GM19351 (cell line): ENCODE results near the gene VAV1.
"Not testable (repeated sequence)": the region's sequence is repeated elsewhere in the genome, so short reads cannot be mapped to it uniquely, and the experiment has no call there.

Experiments used
- ATAC-seq: cut with Tn5 transposase; IDR thresholded peaks from one replicate; pipeline ENCODE4 v1.9.1; 2021; ENCODE audit warnings: mild to moderate bottlenecking, moderate library complexity; ENCODE audit not compliant: unreplicated experiment

Gene VAV1

DNA sequence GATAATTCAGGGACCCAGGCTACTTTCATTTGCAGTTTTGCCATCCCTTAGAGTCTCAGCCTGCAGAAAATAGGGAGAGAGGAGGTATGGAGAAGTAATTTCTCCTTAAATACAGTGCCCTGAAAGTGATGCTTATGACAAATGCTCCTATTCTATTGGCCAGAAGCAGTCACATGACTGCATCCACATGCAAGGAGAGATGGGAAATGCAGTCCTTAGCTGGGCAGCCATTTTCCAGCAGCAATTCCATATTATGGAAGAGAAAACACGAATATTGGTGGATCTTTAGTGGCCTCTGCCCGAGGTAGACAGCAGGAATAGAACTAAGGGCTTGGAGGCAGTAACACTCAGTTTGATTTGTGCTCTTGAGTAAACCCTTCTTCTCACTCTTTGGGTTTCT is 39.4 kb downstream of the VAV1 start:
- no peak for ATAC-seq

DNA sequence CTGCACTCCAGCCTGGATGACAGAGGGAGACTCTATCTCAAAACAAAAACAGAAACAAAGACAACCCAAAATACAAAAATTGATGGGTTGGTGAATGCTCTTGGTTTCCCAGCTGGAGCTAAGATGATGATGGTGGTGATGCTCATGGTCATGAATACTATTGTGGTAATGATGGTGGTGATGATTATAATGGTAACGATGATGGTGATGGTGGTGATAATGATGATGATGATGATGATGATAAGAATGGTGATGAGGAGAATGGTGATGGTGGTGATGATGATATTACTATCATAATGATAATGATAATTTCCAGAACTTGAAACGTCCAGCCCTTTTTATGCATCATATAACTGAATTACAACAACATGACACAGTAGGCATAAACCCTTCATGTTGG is 40.1 kb downstream of the VAV1 start:
- no peak for ATAC-seq

DNA sequence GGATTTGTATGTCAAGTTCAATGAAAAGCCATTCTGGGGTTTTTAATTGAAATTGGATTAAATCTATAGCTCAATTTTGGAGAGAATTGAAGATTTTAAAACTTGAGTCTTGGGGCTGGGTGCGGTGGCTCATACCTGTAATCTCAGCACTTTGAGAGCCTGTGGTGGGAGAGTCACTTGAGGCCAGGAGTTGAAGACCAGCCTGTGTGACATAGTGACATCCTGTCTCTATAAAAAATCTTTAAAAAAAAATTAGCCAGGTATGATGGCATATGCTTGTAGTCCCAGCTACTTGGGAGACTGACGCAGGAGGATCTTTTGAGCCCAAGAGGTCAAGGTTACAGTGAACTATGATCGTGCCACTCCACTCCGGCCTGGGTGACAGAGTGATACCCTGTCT is 41.2 kb downstream of the VAV1 start:
- ATAC-seq = no peak

DNA sequence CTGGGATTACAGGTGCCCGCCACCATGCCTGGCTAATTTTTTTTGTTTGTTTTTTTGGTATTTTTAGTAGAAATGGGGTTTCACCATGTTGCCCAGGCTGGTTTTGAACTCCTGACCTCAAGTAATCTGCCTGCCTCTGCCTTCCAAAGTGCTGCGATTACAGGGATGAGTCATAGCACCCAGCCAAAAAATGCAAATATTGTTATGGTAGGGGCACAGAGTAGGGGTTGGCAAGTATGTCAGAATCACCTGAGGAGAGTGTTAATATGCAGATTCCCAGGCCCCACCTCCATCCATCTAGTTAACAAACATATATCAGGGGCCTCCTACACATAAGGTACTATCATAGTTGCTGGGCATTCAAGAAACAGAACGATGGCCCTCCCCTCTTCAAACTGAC is 44.7 kb downstream of the VAV1 start:
- no peak for ATAC-seq

DNA sequence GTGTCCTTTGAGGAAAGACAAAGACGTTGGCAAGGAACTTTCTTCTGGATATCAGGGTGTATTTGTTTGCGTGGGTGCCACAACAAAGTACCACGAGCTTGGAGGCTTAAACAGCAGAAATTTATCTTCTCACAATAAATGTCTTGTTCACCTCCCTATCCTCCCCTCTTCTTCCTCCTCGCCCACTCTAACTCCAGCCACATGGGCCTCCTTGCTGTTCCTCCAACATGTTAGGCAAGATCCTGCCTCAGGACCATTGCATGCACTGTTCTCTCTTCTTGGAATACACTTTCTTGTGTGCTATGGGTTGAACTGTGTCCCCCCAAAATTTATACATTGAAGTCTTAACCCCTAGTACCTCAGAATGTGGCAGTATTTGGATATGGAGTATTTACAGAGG is 45.7 kb downstream of the VAV1 start:
- no peak for ATAC-seq

DNA sequence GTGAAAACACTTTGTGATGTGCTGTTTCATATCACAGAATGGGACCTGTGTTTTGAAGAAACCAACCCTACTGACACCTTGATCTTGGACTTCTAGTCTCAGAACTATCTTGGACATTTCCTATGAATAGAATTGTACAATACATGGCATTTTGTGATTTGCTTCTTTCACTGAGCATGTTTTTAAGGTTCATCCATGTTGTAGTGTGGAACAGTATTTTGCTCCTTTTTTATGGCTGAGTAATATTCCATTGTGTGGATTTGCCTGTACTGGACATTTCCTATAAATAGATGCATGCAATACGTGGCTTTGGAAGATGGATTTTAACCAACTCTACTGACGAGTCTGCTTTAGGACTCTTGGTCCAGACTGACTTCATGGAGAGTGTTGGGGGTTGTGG is 46.8 kb downstream of the VAV1 start:
- no peak for ATAC-seq

DNA sequence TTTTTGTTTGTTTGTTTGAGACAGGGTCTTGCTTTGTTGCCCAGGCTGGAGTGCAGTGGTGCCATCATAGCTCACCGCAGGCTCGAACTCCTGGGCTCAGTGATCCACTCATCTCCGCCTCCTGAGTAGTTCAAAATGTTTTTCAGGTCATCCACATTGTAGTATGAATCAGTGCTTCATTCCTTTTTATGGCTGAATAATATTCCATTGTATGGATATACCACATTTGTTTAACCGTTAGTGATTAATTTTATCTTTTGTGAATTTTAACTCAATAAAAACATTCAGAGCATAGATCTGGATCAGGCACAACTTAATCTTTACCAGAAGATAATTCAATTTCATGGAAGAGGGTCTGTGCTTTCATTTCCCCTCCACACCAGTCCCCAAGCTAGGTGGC is 47.7 kb downstream of the VAV1 start:
- no peak for ATAC-seq

DNA sequence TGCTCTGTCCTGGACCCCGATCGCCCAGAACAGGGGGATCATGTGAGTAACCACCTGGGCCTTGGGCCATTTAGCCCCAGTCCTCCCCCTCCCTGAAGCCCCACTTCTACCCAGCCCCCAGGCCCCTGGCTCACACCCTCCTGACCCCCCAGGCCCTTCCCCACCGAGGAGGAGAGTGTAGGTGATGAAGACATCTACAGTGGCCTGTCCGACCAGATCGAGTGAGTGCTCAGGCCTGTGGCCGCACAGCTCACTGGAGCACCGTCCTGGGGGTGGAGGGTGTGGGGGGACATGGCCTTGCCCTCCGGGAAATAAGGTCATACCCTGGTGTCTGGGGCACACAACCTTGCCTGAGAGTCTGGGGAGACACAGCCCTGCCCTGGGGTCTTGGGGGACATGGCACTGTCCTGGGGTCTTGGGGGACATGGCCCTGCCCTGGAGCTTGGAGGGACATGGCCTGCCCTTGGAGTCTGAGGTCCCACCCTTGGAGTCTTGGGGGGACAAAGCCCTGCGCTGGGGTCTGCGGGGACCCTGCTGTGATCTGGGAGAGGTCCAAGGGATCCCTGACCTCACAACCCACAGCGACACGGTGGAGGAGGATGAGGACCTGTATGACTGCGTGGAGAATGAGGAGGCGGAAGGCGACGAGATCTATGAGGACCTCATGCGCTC is 49.3 kb downstream of the VAV1 start:
- ATAC-seq = no peak

DNA sequence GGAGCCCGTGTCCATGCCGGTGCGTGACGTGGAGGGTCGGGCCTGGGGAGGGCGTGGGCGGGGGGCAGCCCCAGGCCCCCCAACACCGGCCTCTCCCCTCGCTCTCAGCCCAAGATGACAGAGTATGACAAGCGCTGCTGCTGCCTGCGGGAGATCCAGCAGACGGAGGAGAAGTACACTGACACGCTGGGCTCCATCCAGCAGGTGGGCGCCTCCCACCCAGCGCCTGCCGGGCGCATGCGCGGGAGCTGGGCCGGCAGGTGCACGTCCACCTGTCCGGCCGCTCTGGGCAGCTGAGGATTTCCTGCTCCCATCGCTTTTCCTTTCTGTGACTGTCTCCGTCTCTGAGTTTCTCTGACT is 49.8 kb downstream of the VAV1 start:
- no peak for ATAC-seq

DNA sequence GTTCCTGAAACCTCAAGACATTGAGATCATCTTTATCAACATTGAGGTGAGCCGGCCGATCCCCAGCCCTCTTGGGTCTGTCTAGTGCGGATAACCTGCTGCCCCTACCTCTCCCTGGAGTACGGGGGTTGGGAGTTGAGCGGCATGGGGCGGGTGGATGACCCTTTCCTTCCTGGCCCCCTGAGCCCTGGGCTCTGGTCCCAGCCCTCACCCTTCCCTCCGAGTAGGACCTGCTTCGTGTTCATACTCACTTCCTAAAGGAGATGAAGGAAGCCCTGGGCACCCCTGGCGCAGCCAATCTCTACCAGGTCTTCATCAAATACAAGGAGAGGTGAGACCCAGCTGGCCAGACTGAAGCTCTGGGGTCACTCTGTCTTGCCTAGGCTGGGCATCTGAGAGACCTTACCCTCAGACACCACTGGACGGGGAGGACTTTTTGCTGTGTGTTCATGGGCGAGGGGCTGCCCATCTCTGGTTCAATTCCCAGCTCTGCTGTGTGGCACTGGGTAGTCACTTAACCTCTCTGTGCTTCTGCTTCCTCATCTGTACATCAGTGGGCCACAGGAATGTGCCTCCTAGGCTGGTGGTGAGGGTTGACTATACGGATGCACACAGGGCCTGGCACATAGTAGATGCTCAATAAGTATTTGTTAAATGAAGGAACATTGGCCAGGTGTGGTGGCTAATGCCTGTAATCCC is 52.7 kb downstream of the VAV1 start:
- ATAC-seq = no peak

DNA sequence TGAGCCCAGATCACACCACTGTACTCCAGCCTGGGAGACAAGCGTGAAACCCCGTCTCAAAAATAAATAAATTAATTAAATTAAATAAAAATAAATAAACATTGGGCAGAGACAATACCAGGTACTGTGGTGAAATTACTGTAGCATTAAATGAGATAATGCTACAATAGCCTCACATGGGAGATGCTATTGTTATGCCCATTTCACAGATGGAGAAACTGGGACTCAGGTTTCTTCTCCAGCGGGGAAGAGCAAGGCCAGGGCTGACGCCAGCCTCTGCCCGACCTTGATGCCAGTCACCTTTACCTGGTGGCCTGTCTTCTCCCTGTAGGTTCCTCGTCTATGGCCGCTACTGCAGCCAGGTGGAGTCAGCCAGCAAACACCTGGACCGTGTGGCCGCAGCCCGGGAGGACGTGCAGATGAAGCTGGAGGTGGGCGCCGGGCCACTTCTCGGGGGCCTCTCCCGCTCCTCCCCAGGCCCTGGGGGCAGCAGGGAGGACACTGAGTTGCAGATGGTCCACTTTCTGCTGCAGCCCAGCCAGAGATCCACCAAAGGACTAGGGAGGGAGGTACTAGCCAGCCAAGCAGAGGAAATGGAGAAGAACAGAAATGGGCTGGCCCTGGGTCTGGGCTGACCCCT is 53.9 kb downstream of the VAV1 start:
- ATAC-seq = no peak

DNA sequence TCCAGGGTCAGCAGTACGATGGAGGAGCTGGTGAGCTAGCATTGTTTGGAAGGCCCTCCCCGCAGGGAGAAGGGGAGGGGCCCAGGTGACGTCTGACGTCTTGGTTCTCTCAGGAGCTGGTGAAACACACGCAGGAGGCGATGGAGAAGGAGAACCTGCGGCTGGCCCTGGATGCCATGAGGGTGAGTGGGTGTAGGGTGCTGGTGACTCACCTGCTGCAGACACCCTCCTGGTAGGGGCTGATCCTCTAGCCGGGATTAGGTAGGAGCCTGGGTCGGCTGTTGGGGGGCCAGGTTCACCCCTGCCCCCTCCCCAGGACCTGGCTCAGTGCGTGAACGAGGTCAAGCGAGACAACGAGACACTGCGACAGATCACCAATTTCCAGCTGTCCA is 55.8 kb downstream of the VAV1 start:
- ATAC-seq = no peak

DNA sequence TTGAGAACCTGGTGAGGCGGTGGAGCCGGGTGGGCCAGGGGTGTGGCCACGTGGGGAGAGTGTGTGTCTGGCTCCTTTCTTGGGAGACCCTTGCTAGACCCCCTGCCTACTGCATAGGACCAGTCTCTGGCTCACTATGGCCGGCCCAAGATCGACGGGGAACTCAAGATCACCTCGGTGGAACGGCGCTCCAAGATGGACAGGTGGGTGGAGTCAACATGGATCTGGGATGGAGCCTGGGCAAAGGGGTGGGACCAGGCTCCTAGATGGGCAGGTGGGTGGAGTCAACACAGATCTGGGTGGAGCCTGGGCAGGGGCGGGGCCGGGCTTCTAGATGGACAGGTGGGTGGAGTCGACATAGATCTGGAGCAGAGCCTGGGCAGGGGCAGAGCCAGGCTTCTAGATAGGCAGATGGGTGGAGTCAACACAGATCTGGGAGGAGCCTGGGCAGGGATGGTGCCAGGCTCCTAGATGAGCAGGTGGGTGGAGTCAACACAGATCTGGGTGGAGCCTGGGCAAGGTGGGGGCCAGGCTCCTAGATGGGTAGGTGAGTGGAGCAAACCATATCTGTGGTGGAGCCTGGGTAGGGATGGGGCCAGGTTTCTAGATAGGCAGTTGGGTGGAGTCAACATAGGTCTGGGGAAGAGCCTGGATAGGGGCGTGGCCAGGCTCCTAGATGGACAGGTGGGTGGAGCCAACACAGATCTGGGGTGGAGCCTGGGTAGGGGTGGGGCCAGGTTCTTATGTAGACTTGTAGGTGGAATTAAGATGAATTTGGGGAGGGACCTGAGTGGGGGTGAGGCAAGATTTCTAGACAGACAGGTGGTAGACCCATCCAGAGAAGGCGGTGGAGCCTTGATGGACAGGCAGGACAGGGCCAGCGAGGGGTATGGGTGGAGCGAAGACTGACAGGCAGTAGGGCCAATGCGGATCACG is 56.5 kb downstream of the VAV1 start:
- no peak for ATAC-seq

DNA sequence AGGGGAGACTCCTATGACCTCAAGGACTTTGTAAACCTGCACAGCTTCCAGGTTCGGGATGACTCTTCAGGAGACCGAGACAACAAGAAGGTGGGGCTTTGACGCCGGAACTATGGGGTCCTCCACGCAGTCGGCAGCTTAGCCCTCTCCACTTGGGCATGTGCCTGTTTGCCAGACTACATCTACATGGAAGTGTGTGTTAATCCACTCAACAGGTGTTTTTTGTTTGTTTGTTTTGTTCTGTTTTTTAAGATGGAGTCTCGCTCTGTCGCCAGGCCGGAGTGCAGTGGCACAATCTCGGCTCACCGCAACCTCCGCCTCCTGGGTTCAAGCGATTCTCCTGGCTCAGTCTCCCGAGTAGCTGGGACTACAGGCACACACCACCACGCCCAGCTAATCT is 57.3 kb downstream of the VAV1 start:
- ATAC-seq = not testable (repeated sequence)

DNA sequence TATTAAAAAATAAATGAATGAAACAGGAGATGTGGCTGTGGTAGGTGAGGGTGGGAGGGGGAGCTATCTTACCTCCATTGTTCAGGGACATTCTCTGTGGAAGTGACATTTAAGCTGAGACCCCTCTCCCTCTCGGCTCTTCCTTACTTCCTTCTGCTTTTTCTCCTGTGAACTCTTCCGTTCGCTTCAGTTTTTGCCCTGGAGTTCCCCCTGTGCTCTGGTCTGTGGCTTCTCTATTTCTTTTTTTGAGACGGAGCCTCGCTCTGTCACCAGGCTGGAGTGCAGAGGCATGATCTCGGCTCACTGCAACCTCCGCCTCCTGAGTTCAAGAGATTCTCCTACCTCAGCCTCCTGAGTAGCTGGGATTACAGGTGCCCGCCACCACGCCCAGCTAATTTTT is 58.6 kb downstream of the VAV1 start:
- ATAC-seq = not testable (repeated sequence)

DNA sequence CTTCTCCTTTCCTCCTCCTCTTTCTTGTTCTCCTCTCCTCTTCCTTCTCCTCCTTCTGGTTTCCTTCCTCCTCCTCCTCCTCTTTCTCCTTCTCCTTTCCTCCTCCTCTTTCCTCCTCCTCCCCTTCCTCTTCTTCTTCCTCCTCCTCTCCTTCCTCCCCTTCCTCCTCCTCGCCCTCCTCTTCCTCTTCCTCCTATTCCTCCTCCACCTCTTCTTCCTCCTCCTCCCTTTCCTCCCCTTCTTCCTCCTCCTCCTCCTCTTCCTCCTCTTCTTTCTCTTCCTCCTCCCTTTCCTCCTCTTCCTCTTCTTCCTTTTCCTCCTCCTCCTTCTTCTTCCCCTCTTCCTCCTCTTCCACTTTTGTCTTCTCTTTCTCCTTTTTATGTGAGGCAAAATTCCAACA is 59.9 kb downstream of the VAV1 start:
- ATAC-seq = no peak

DNA sequence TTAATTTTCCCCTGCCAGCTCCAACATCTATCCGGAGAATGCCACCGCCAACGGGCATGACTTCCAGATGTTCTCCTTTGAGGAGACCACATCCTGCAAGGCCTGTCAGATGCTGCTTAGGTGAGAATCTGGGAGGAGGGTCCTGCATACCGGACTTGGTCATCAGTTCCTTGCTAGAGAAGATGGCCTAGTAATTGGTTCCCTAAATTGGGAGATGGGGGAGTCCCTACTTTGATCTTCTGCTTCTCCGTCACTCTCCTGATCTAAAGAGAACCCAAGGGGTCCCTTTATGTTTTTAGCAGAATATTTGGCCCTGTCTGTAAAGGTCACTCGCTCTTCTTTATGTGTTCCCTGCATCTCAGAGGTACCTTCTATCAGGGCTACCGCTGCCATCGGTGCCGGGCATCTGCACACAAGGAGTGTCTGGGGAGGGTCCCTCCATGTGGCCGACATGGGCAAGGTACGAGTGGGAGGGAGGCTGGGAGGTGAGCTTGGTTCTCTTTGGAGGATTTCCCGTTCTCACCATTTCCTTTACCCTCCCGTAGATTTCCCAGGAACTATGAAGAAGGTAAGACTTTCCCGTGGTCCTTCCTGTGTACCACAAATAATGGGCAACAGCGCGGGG is 60.8 kb downstream of the VAV1 start:
- ATAC-seq = no peak

DNA sequence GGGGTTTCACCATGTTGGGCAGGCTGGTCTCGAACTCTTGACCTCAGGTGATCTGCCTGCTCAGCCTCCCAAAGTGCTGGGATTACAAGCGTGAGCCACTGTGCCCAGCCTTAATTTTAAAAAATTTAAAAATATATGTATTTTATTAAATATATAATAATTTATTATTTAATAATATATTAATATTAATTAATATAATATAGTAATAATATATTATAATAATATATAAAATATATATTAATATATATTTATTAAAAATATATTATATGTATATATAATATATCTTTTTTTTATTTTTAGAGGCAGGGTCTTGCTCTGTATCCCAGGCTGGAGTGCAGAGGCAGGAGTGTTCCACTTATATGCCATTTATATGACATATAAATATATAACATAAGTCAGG is 61.9 kb downstream of the VAV1 start:
- ATAC-seq = no peak

DNA sequence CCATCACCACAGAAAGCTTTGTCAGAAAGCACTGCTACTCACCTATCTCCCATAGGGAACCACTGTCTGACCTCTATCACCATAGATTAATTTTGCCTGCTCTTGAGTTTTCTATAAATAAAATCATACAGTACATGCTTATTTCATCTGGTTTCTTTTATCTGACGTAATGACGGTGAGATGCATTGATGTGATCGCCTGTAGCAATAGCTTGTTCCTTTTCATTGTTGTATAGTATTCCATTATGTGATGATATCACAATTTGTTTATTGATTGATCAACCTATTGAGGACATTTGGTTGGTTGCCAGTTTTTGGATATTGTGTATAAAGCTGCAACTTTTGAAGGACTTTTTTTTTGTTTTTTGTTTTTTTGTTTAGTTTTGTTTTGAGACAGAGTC is 63.0 kb downstream of the VAV1 start:
- no peak for ATAC-seq

DNA sequence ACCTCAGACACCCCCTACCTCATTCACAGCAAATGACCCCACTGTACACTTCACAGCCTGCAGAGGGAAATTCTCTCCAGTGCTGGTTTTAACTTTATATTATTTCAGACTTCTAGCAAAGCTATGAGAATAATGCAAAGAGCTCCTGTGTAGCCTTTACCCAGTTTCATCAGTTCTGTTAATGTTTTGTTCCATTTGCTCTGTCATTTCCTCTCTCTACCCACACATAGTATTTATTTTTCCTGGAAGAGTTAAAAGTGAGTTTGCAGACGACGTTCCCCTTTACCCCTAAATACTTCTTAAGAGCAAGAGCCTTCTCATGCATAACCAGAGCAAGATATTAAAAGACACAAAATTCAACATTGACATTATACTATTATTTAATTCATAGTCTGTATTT is 65.0 kb downstream of the VAV1 start:
- no peak for ATAC-seq

DNA sequence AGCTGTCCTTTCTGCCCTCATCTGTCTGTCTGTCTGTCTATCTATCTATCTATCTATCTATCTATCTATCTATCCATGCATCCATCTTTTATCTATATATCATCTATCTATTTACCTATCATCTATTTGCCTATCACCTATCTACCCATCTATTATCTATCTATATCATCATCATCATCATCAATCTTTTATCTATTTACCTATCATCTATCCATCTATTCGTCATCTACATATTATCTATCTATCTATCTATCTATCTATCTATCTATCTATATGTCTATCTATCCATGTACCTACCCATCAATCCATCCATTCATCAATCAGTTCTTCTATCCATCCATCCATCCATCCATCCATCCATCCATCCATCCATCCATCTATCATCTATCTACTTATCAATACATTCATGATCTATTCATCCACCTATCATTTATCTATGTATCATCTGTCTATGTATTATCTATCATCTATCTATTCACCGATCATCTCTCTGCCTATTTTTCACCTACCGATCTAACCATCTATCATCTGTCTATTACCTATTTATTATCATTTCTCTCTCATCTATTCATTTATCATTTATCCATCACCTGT is 65.7 kb downstream of the VAV1 start:
- no peak for ATAC-seq
